GM19463 (cell line): ENCODE results near the gene GAD2.

Experiments used
- ATAC-seq: cut with Tn5 transposase; IDR thresholded peaks from one replicate; pipeline ENCODE4 v1.9.1; 2021; ENCODE audit warnings: mild to moderate bottlenecking, moderate library complexity; ENCODE audit not compliant: unreplicated experiment

Gene GAD2

GRCh38 chr10:26216585-26217395 lies at the start of gene GAD2:
GAD2 (plus strand) TSS chr10:26216774; CDS start chr10:26216810, 36 bp downstream.
- ATAC-seq, result no peak

DNA sequence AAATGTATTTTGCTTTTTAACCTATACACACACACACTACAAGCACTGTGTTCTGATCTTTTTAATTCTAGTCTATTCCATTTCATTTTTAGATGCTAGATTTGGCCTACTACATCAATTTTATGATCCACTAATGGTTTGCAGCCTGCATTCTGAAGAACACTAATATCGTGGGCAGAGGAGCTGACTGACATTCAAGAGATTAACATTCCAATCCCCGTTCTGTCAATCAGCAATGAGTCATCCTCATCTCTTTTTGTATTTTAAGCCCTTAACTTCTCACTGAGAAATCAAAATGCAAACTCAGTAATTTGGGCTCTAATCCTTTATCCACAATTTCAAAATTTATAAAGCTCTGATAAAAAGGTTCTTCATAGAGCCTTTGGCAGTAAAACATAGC lies 47.1 kb upstream of the GAD2 start:
- ATAC-seq, result no peak

DNA sequence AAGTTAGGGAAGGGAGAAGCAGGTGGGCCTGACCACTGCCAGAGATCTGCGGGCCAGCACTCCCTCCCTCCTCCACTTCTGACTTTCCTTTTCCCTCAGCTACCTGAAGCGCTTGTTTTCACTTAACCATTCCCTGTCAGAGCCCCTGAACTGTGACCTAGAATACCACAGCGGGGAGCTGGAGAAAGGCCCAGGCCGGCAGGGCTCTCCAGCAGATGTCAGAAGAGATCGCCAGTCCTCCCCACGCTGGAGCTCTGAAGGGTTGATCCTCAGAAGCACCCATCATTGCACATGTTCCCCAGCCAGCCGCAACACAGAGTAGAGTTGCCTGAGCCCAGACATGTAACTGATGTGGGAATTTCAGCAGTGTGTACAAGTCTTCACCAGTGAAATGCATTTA lies 44.4 kb upstream of the GAD2 start:
- ATAC-seq, result no peak

DNA sequence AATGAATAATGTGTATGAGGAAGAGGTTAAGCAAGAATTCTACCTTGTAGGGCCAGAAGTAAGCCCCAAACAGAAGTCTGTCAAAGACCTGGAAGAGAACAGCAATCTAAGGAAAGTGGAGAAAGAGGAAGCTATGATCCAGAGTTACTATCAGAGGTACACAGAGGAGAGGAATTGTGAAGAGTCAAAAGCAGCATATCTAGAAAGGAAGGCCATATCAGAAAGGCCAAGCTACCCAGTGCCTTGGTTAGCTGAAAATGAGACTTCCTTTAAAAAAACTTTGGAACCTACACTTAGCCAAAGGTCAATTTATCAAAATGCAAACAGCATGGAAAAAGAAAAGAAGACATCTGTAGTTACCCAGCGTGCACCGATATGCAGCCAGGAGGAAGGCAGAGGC lies 42.7 kb upstream of the GAD2 start:
- no peak for ATAC-seq

DNA sequence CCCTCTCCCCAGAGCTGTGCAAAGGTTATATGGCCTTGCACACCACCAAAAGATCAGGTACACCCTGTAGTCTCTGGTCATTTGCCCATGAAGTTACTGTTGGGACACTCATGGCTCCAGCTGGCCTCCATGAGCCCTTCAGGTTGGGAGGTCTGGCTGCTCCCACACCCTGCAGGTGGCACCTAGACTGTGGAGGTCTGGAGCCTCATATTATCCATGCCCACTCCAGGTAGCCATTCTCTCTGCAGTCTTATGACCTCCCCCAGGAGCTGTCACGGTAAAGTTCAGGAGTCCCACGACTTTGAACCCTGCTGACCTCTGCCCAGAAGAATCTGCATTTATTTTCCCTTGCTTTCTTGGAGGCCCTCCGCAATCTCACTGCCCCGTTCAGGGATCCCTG lies 39.2 kb upstream of the GAD2 start:
- ATAC-seq, result no peak

- no peak for ATAC-seq
Measured at GRCh38 chr10:26194275-26194674, 22.3 kb upstream of the GAD2 start.

GRCh38 chr10:26197248-26197647 lies 19.3 kb upstream of the GAD2 start:
- ATAC-seq, result no peak

DNA sequence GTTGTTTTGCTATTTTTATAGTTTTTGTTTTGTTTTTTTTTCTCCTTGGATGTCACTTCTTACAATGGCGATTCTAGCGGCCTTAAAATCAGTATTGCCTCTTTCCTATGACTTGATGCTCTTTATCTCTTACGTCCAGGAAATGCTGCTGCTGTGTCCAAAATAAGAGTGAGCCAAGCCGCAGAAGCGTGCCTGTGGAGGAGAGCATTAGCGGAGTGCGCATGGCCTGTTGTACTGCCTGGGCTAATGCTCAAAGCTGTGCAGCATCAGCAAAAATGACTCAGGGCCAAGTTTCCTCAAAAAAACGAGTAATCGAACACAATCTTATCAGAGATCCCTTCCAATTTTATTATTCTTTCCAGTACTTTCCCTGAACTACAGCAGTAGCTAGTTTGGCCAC lies 18.5 kb upstream of the GAD2 start:
- no peak for ATAC-seq

- ATAC-seq, result no peak
Measured at GRCh38 chr10:26199841-26200240, 16.7 kb upstream of the GAD2 start.

DNA sequence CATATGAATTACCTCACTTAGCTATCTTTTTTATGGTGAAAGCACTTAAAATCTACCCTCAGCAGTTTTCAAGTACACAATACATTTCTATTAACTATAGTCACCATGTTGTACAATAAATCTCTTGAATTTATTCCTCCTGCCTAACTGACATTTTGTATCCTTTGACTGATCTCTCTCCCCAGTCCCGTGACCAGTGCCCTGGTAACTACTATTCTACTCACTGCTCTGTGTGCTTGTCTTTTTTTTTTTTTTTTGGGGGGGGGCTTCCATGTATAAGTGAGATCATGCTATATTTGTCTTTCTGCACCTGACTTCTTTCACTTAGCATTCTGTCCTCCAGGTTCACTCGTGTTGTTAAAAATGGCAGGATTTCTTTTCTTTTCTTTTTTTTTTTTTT lies 11.4 kb upstream of the GAD2 start:
- ATAC-seq, result no peak

GRCh38 chr10:26211781-26212444 lies 4.7 kb upstream of the GAD2 start:
- ATAC-seq, result no peak

DNA sequence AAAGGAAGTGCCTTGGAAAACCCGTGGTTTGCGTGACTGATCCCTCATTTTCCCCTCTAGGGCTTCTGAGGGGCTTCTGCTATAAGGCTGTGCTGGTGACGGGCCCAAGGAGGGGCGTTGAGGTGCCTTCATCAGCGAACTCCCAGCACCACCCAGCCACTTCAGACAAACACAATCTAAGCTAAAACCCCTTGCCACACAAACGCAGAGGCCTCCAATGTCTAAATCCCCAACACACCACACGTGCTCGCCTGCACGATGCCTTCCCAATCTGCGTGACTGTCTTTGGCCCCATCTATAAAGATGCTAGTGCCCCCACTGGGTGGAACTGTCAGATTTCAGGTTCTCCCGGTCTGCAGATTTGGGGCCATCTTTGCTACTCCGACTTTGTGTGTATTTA lies 4.1 kb upstream of the GAD2 start:
- ATAC-seq, result no peak

GRCh38 chr10:26213157-26213800 lies 3.3 kb upstream of the GAD2 start:
- no peak for ATAC-seq

GRCh38 chr10:26214004-26214403 lies 2.6 kb upstream of the GAD2 start:
- no peak for ATAC-seq

- no peak for ATAC-seq
Measured at GRCh38 chr10:26214551-26215395, 1.8 kb upstream of the GAD2 start.

GRCh38 chr10:26215396-26215934 lies 1.1 kb upstream of the GAD2 start:
- ATAC-seq, result no peak

DNA sequence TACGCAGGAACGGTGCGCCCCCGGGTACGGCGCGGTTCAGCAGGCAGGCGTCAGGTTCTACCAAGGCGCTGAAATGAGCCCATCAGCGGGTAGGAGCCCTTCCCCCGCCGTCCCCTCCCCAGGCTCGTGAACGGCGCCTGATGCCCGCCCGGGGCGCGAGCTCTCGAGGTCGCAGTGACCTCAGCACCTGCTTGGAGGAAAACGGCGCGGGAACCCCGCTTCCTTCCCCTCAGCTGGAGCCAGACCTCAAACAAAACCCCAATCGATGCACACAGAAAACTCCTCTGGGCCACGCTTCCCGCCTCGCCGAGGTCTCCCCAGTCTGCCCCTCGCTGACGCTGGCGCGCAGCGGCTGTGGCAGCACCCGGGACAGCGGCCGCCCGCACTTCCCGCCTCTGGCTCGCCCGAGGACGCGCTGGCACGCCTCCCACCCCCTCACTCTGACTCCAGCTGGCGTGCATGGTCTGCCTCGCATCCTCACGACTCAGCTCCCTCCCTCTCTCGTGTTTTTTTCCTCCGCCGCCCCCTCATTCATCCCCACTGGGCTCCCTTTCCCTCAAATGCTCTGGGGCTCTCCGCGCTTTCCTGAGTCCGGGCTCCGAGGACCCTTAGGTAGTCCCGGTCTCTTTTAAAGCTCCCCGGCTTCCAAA lies 514 bp upstream of the GAD2 start:
- no peak for ATAC-seq

DNA sequence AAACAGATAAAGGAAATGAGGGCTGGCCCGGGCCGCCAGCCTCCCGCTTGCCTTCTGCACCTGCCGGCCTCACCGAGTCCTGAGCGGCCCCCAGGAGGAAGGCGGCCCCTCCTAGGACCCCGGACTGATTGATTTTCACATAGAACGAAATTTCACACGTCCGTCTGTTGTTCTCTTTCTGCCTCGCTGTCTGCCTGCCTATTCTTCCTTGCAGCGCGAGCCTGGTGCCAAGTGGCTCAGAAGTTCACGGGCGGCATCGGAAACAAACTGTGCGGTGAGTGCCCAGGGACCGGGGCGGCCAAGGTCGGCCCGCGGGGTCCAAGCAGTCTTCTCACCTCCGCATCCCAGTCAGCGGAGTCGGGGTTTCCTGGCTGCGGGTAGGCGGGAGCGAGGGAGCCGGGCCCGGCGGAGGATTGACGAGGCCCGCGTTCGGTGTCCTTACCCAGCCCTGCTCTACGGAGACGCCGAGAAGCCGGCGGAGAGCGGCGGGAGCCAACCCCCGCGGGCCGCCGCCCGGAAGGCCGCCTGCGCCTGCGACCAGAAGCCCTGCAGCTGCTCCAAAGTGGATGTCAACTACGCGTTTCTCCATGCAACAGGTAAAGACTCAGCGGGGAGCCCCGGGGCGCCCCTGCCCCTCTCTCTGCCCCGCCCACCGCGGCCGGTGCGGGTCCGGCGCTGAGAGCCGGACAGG lies 967 bp downstream of the GAD2 start:
- no peak for ATAC-seq

DNA sequence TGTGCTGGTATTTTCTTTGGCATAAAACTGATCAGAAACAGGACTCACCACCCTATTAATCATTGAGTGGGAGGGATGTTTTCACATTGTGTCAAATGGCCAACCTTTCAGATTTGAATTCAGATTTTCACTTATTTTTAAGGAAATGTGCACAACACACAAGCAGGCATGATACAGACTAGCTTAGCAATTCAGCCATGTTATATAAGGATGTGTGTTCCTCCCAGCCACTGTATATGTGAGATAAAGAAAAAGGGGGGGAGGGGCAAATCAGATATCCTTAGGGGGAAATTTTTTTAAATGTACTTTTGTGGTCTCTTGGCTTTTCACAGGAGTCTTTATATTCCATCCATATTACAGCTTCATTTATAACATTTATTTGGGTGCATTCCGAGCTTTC lies 3.1 kb downstream of the GAD2 start:
- ATAC-seq, result no peak

DNA sequence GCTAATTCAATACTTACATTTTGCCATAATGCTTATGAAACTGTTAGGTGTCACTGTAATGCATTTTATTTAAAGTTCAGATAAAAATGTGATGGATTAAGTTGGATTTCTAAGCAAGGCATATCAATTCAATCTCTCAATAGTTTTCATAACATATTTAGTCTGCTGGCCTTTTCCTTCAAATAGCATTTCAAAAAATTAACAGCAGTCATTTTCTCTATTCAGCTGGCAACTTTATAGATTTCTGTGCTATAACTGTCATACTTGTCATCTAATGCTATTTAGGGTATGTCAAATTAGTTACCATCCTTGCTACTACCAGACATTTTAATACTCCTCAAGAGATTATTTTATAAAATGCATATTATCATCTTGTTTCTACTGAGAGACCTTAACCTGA lies 4.3 kb downstream of the GAD2 start:
- ATAC-seq, result no peak
